Measurements from ENCODE around the gene CALML5. TPM values are rescaled to one million over a fixed set of nuclear protein-coding genes. Genes with fewer than 3 reads are reported as not detected.
A peak's percentile ranks its signal among the peaks of the same experiment; 100 is the strongest.

CALML5 gene
- total and polyA plus RNA-seq, 9 of the 15 experiments (the other 6 are each of a cell fraction or from before 2014, with no cell fraction given): not detected

- TF ChIP-seq, protein P1, sequence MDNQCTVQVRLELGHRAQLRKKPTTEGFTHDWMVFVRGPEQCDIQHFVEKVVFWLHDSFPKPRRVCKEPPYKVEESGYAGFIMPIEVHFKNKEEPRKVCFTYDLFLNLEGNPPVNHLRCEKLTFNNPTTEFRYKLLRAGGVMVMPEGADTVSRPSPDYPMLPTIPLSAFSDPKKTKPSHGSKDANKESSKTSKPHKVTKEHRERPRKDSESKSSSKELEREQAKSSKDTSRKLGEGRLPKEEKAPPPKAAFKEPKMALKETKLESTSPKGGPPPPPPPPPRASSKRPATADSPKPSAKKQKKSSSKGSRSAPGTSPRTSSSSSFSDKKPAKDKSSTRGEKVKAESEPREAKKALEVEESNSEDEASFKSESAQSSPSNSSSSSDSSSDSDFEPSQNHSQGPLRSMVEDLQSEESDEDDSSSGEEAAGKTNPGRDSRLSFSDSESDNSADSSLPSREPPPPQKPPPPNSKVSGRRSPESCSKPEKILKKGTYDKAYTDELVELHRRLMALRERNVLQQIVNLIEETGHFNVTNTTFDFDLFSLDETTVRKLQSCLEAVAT (IDR thresholded peaks at IDR 0.05): peak; percentile 54 to 83
- TF ChIP-seq ZBTB9 (CRISPR knock-in tag; IDR thresholded peaks at IDR 0.05): peak; percentile 13; the same call in 1 of the 2 replicates
- TF ChIP-seq ZNF584 (CRISPR knock-in tag; IDR thresholded peaks at IDR 0.05; ENCODE audit: low read depth): no peak
- TF ChIP-seq TRIM28 (IDR thresholded peaks at IDR 0.05): no peak
- no peak for TF ChIP-seq ZNF76 (CRISPR knock-in tag; IDR thresholded peaks at IDR 0.05; ENCODE audit: borderline replicate concordance)
- no peak for TF ChIP-seq BACH1 (tag; IDR thresholded peaks at IDR 0.05)
- no peak for TF ChIP-seq SMC3 (conservative IDR thresholded peaks at IDR 0.05; ENCODE audit: insufficient read depth, low read depth, low read length)
- TF ChIP-seq DPF2 (IDR thresholded peaks at IDR 0.05): peak; percentile 85
- no peak for TF ChIP-seq RBM17 (IDR thresholded peaks at IDR 0.05; ENCODE audit: borderline replicate concordance, low read depth, low read length)
- TF ChIP-seq ZNF395 (CRISPR knock-in tag; IDR thresholded peaks at IDR 0.05): peak; percentile 53; the same call in 1 of the 2 replicates
- no peak for TF ChIP-seq THAP12 (CRISPR knock-in tag; IDR thresholded peaks at IDR 0.05)
- no peak for TF ChIP-seq ZNF778 (CRISPR knock-in tag; IDR thresholded peaks at IDR 0.05)
- TF ChIP-seq FOS (IDR thresholded peaks at IDR 0.05; ENCODE audit: extremely low read depth, insufficient read length): no peak
- TF ChIP-seq SMARCA4 (IDR thresholded peaks at IDR 0.05): peak; percentile 84
- TF ChIP-seq, protein P2, sequence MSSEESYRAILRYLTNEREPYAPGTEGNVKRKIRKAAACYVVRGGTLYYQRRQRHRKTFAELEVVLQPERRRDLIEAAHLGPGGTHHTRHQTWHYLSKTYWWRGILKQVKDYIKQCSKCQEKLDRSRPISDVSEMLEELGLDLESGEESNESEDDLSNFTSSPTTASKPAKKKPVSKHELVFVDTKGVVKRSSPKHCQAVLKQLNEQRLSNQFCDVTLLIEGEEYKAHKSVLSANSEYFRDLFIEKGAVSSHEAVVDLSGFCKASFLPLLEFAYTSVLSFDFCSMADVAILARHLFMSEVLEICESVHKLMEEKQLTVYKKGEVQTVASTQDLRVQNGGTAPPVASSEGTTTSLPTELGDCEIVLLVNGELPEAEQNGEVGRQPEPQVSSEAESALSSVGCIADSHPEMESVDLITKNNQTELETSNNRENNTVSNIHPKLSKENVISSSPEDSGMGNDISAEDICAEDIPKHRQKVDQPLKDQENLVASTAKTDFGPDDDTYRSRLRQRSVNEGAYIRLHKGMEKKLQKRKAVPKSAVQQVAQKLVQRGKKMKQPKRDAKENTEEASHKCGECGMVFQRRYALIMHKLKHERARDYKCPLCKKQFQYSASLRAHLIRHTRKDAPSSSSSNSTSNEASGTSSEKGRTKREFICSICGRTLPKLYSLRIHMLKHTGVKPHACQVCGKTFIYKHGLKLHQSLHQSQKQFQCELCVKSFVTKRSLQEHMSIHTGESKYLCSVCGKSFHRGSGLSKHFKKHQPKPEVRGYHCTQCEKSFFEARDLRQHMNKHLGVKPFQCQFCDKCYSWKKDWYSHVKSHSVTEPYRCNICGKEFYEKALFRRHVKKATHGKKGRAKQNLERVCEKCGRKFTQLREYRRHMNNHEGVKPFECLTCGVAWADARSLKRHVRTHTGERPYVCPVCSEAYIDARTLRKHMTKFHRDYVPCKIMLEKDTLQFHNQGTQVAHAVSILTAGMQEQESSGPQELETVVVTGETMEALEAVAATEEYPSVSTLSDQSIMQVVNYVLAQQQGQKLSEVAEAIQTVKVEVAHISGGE (CRISPR knock-in tag; IDR thresholded peaks at IDR 0.05): no peak
Measured at GRCh38 chr10:5477948-5478693, 21.2 kb downstream of the CALML5 start (continued).
